Gastroesophageal sphincter (tissue), 4 donors: ENCODE results near the gene TFR2. TPM values are rescaled to one million over a fixed set of nuclear protein-coding genes. Genes with fewer than 3 reads are reported as not detected.

ENCODE experiments used
- ATAC-seq: fragments of 150-250 bp; one replicate; pipeline ENCODE4 v1.9.1; 2016; ENCODE audit warnings: mild to moderate bottlenecking, moderate library complexity
- H3K27ac ChIP-seq, 4 donors: fragments of 200-600 bp; sonication (generic) in 3 of 4; 1 replicate in 3 of 4; 2 replicates in 1 of 4; pipeline ENCODE4 v1.5.1; 2016 to 2019
- H3K27me3 ChIP-seq: fragments of 200-600 bp; sonication (generic); one replicate; pipeline ENCODE4 v1.5.1; 2019
- H3K36me3 ChIP-seq, 2 donors: fragments of 200-600 bp; sonication (generic); one replicate each; pipeline ENCODE4 v1.5.1; 2019; ENCODE audit warnings: control low read depth in 1 of 2
- H3K4me1 ChIP-seq, 3 donors: fragments of 200-600 bp; sonication (generic); 1 replicate in 2 of 3; 2 replicates in 1 of 3; pipeline ENCODE4 v1.5.1; 2016 to 2019; ENCODE audit warnings: control low read depth in 2 of 3
- H3K4me3 ChIP-seq, 2 donors: fragments of 200-600 bp; sonication (generic); one replicate each; pipeline ENCODE4 v1.5.1; 2019; ENCODE audit warnings: mild to moderate bottlenecking in 1 of 2, moderate library complexity in 1 of 2
- H3K9me3 ChIP-seq, 3 donors: fragments of 200-600 bp; sonication (generic); one replicate each; pipeline ENCODE4 v1.5.1; 2017 to 2019; ENCODE audit warnings: control low read depth in 2 of 3
- CTCF ChIP-seq, 4 experiments: fragments of 200-600 bp in 2 of 4; fragments of 450-650 bp in 2 of 4; sonication (generic) in 1 of 4; IDR thresholded peaks; one replicate each; pipeline ENCODE4 v1.5.1; 2017 to 2019; ENCODE audit warnings: antibody characterized with exemption in 4 of 4, mild to moderate bottlenecking in 2 of 4, moderate library complexity in 2 of 4
- EP300 ChIP-seq: sonication (generic); formaldehyde crosslinking; IDR thresholded peaks from one replicate; pipeline ENCODE4 v1.6.1; 2017; ENCODE audit warnings: antibody characterized with exemption, mild to moderate bottlenecking
- POLR2A ChIP-seq, 2 donors: fragments of 450-650 bp; IDR thresholded peaks; one replicate each; pipeline ENCODE4 v1.6.1; 2017; ENCODE audit warnings: antibody characterized with exemption in 2 of 2, mild to moderate bottlenecking in 2 of 2, moderate library complexity in 1 of 2
- POLR2AphosphoS5 ChIP-seq: sonication (generic); formaldehyde crosslinking; IDR thresholded peaks from one replicate; pipeline ENCODE4 v1.6.1; 2017; ENCODE audit warnings: antibody characterized with exemption
- WGBS, 2 donors: methylation state at CpG; one replicate each; pipeline ENCODE4 v1.1.5; 2018; ENCODE audit warnings: low coverage in 1 of 2; 5-methylcytosine and 5-hydroxymethylcytosine counted together
- total RNA-seq, 4 donors: library from RNA; depleted of rRNA; stranded (reverse); fragments of >200 nt; gene quantifications; one replicate each; pipeline ENCODE4 v1.1.0, GENCODE V29; 2016

The TFR2 gene
- total RNA-seq, result 1 to 10 TPM in 1 of 4 donors, not detected in 3; 1.6 TPM

GRCh38 chr7:100641463-100641859 is at the start of gene TFR2:
TSS of gene TFR2 (minus strand) at chr7:100641552. CDS start at chr7:100641509, 43 bp downstream.
- H3K27ac ChIP-seq, result no peak within 1 kb of the TSS
- H3K36me3 ChIP-seq, result no peaks in the 10 kb centered on the region
- no peaks in the 10 kb centered on the region for H3K9me3 ChIP-seq
- H3K27me3 ChIP-seq, result peaks cover 75% of the 10 kb centered on the region
- no peaks in the 10 kb centered on the region for H3K4me1 ChIP-seq
- H3K4me3 ChIP-seq, result no peak within 1 kb of the TSS
- no peak for ATAC-seq
- no peak for TF ChIP-seq CTCF (IDR thresholded peaks at IDR 0.05)
- TF ChIP-seq EP300, result no peak
- TF ChIP-seq POLR2AphosphoS5, result no peak
- no peak for TF ChIP-seq POLR2A (IDR thresholded peaks at IDR 0.05)
- 62% methylated on average over 4 of the region's 10 CpGs; no CpG with 5 or more reads in 1 of the 2 donors for WGBS, 2 donors

GRCh38 chr7:100689230-100690135 is 48.1 kb upstream of the TFR2 start:
- Histone ChIP-seq H3K27ac (no peak overlapping the region), H3K27me3 (no peaks in the 10 kb centered on the region)
- ATAC-seq, result no peak

GRCh38 chr7:100688326-100688860 is 47.0 kb upstream of the TFR2 start:
- Histone ChIP-seq H3K4me3 (no peak overlapping the region), H3K27me3 (no peaks in the 10 kb centered on the region), H3K9me3 (no peaks in the 10 kb centered on the region), H3K27ac (peak overlapping the region in 2 of 4 donors; percentile 11 to 31), H3K36me3 (peaks cover 0 to 64% of the 10 kb centered on the region in 2 donors), H3K4me1 (peaks cover 0 to 69% (median 42%) of the 10 kb centered on the region in 3 donors)
- WGBS, 2 donors, result 95% methylated on average over 4 of the region's 16 CpGs; no CpG with 5 or more reads in 1 of the 2 donors
- no peak for TF ChIP-seq POLR2AphosphoS5
- no peak for ATAC-seq

More at GRCh38 chr7:100689230-100690135, 48.1 kb upstream of the TFR2 start:
- H3K36me3 ChIP-seq, result peaks cover 0 to 53% of the 10 kb centered on the region in 2 donors
- no peak overlapping the region for H3K4me3 ChIP-seq
- H3K9me3 ChIP-seq, result no peaks in the 10 kb centered on the region
- 93% methylated on average over 2 to 4 of the region's 18 CpGs for WGBS, 2 donors
- H3K4me1 ChIP-seq, result peaks cover 0 to 70% (median 43%) of the 10 kb centered on the region in 3 donors
- TF ChIP-seq POLR2A (IDR thresholded peaks at IDR 0.05) (no peak), POLR2AphosphoS5 (no peak), EP300 (no peak), CTCF (IDR thresholded peaks at IDR 0.05) (no peak)

GRCh38 chr7:100687751-100688300 is 46.5 kb upstream of the TFR2 start:
- TF ChIP-seq POLR2AphosphoS5, result no peak
- 79% methylated on average over 12 of the region's 25 CpGs; no CpG with 5 or more reads in 1 of the 2 donors for WGBS, 2 donors
- no peak for ATAC-seq
- H3K36me3 ChIP-seq, result peaks cover 0 to 70% of the 10 kb centered on the region in 2 donors
- peak overlapping the region in 1 of 4 donors; percentile 11 for H3K27ac ChIP-seq
- H3K27me3 ChIP-seq, result no peaks in the 10 kb centered on the region
- no peaks in the 10 kb centered on the region for H3K9me3 ChIP-seq
- H3K4me1 ChIP-seq, result peaks cover 0 to 64% (median 38%) of the 10 kb centered on the region in 3 donors
- no peak overlapping the region for H3K4me3 ChIP-seq

GRCh38 chr7:100687261-100687660 is 45.9 kb upstream of the TFR2 start:
- H3K36me3 ChIP-seq, result peaks cover 0 to 75% of the 10 kb centered on the region in 2 donors
- 80 to 100% methylated on average over 1 to 2 of the region's 22 CpGs for WGBS, 2 donors
- H3K9me3 ChIP-seq, result no peaks in the 10 kb centered on the region
- H3K27me3 ChIP-seq, result no peaks in the 10 kb centered on the region
- H3K4me1 ChIP-seq, result peaks cover 0 to 58% (median 32%) of the 10 kb centered on the region in 3 donors
- TF ChIP-seq POLR2AphosphoS5 (no peak), CTCF (IDR thresholded peaks at IDR 0.05) (no peak), POLR2A (IDR thresholded peaks at IDR 0.05) (no peak), EP300 (no peak)
- no peak overlapping the region for H3K27ac ChIP-seq
- H3K4me3 ChIP-seq, result no peak overlapping the region
- ATAC-seq, result no peak
